SK-N-MC (cell line): ENCODE results near the gene KCTD5.
"Not testable (repeated sequence)": the region's sequence is repeated elsewhere in the genome, so short reads cannot be mapped to it uniquely, and the experiment has no call there.

ENCODE experiments used
- EZH2 ChIP-seq: fragments of 200-600 bp; sonication (generic); IDR thresholded peaks from one replicate; pipeline ENCODE4 v1.6.1; 2017; ENCODE audit warnings: antibody characterized with exemption
- FOXP2 ChIP-seq: optimal IDR thresholded peaks from 2 replicates; pipeline ENCODE3; 2011; ENCODE audit warnings: mild to moderate bottlenecking, moderate library complexity; ENCODE audit not compliant: insufficient read depth; ENCODE audit errors: extremely low read length, control extremely low read depth
- POLR2AphosphoS5 ChIP-seq: IDR thresholded peaks from 2 replicates; pipeline ENCODE4 v1.6.1; 2012; ENCODE audit warnings: mild to moderate bottlenecking, low read depth, low read length, borderline replicate concordance

DNA sequence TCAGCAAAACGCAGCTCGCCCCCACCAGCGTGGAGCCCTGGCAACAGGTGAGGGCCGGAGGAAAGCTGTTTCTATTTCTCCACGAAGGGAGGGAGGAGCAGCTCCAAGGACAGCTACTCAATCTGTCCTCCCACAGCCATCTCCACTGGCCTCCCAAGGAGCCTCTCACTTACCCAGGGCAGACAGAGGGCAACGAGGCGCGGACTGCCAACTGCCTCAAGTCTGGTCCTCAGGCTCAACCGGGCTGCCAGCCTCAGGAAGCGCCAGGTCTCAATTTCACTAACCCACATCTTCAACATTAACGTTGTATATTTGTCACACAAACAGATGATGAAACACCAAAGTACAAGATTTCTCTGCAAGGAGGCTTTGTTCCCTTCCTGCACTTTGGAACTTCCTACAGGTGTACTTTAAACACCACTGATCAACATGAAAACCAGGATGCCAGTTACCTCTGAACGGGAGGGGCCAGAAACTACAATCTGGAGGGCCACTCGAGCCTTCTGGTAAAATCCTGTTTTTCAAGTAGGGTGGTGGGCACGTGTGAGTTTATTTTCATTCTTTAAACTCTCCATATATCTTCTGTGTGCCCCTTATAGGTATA lies 31.0 kb upstream of the KCTD5 start:
- TF ChIP-seq EZH2, POLR2AphosphoS5, FOXP2: not testable (repeated sequence)
